ENCODE results near the gene QTRT2. TPM values are rescaled to one million over a fixed set of nuclear protein-coding genes. Genes with fewer than 3 reads are reported as not detected.

QTRT2 gene
- total and polyA plus RNA-seq, 2 of the 8 experiments (the other 6 are each of a cell fraction or from before 2014, with no cell fraction given), result 13.3 to 54.5 TPM

DNA sequence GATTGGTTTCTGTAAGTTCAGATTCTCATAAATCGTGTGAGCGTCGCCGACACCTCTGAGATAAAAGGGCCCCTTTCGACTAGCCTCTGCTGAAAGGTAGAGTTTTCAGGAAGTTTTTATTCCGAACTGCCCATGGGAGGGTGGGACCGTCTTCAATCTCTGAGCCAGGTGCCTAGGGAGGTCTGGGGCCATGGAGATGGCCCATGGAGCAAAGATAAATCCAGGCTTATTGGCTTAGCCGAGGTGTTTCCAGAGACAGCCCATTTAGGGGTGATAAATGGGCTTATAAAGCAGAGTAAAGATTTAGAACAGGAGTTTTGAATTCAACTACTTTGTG lies 442 bp downstream of the QTRT2 start (continued):
- TF ChIP-seq, protein P1, sequence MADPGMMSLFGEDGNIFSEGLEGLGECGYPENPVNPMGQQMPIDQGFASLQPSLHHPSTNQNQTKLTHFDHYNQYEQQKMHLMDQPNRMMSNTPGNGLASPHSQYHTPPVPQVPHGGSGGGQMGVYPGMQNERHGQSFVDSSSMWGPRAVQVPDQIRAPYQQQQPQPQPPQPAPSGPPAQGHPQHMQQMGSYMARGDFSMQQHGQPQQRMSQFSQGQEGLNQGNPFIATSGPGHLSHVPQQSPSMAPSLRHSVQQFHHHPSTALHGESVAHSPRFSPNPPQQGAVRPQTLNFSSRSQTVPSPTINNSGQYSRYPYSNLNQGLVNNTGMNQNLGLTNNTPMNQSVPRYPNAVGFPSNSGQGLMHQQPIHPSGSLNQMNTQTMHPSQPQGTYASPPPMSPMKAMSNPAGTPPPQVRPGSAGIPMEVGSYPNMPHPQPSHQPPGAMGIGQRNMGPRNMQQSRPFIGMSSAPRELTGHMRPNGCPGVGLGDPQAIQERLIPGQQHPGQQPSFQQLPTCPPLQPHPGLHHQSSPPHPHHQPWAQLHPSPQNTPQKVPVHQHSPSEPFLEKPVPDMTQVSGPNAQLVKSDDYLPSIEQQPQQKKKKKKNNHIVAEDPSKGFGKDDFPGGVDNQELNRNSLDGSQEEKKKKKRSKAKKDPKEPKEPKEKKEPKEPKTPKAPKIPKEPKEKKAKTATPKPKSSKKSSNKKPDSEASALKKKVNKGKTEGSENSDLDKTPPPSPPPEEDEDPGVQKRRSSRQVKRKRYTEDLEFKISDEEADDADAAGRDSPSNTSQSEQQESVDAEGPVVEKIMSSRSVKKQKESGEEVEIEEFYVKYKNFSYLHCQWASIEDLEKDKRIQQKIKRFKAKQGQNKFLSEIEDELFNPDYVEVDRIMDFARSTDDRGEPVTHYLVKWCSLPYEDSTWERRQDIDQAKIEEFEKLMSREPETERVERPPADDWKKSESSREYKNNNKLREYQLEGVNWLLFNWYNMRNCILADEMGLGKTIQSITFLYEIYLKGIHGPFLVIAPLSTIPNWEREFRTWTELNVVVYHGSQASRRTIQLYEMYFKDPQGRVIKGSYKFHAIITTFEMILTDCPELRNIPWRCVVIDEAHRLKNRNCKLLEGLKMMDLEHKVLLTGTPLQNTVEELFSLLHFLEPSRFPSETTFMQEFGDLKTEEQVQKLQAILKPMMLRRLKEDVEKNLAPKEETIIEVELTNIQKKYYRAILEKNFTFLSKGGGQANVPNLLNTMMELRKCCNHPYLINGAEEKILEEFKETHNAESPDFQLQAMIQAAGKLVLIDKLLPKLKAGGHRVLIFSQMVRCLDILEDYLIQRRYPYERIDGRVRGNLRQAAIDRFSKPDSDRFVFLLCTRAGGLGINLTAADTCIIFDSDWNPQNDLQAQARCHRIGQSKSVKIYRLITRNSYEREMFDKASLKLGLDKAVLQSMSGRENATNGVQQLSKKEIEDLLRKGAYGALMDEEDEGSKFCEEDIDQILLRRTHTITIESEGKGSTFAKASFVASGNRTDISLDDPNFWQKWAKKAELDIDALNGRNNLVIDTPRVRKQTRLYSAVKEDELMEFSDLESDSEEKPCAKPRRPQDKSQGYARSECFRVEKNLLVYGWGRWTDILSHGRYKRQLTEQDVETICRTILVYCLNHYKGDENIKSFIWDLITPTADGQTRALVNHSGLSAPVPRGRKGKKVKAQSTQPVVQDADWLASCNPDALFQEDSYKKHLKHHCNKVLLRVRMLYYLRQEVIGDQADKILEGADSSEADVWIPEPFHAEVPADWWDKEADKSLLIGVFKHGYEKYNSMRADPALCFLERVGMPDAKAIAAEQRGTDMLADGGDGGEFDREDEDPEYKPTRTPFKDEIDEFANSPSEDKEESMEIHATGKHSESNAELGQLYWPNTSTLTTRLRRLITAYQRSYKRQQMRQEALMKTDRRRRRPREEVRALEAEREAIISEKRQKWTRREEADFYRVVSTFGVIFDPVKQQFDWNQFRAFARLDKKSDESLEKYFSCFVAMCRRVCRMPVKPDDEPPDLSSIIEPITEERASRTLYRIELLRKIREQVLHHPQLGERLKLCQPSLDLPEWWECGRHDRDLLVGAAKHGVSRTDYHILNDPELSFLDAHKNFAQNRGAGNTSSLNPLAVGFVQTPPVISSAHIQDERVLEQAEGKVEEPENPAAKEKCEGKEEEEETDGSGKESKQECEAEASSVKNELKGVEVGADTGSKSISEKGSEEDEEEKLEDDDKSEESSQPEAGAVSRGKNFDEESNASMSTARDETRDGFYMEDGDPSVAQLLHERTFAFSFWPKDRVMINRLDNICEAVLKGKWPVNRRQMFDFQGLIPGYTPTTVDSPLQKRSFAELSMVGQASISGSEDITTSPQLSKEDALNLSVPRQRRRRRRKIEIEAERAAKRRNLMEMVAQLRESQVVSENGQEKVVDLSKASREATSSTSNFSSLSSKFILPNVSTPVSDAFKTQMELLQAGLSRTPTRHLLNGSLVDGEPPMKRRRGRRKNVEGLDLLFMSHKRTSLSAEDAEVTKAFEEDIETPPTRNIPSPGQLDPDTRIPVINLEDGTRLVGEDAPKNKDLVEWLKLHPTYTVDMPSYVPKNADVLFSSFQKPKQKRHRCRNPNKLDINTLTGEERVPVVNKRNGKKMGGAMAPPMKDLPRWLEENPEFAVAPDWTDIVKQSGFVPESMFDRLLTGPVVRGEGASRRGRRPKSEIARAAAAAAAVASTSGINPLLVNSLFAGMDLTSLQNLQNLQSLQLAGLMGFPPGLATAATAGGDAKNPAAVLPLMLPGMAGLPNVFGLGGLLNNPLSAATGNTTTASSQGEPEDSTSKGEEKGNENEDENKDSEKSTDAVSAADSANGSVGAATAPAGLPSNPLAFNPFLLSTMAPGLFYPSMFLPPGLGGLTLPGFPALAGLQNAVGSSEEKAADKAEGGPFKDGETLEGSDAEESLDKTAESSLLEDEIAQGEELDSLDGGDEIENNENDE (IDR thresholded peaks at IDR 0.05; ENCODE audit: insufficient replicate concordance, low read length), result no peak
- TF ChIP-seq BRCA1 (IDR thresholded peaks at IDR 0.05; ENCODE audit: low read depth, low read length) (no peak), NRF1 (IDR thresholded peaks at IDR 0.05; ENCODE audit: low read depth, low read length) (no peak), POLR2A (IDR thresholded peaks at IDR 0.05; ENCODE audit: control extremely low read depth in 1 of 2, low read depth in 2 of 2, low read length in 2 of 2) (0 out of 3 replicates have a peak, but pooled peaks of 1 of the 2 experiments have one; percentile 46), TCF12 (IDR thresholded peaks at IDR 0.05; ENCODE audit: low read depth, low read length) (no peak), NANOG (IDR thresholded peaks at IDR 0.05; ENCODE audit: insufficient read depth, low read depth, low read length, poor library complexity, severe bottlenecking) (no peak), TAF1 (IDR thresholded peaks at IDR 0.05; ENCODE audit: low read depth, low read length) (no peak), HDAC2 (IDR thresholded peaks at IDR 0.05; ENCODE audit: borderline replicate concordance in 1 of 2, low read depth in 2 of 2, low read length in 2 of 2) (no peak), TBP (IDR thresholded peaks at IDR 0.05; ENCODE audit: low read depth, low read length) (no peak), EZH2 (IDR thresholded peaks at IDR 0.05; ENCODE audit: low read depth, low read length, severe bottlenecking) (no peak), EGR1 (IDR thresholded peaks at IDR 0.05; ENCODE audit: borderline replicate concordance, low read depth, low read length) (no peak)
- TF ChIP-seq, protein P2, sequence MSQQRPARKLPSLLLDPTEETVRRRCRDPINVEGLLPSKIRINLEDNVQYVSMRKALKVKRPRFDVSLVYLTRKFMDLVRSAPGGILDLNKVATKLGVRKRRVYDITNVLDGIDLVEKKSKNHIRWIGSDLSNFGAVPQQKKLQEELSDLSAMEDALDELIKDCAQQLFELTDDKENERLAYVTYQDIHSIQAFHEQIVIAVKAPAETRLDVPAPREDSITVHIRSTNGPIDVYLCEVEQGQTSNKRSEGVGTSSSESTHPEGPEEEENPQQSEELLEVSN (IDR thresholded peaks at IDR 0.05), result no peak

Data from H1 (cell line).